HG02588 (cell line): ENCODE measurements around the gene COMMD8.
A peak's percentile ranks its signal among the peaks of the same experiment; 100 is the strongest.
"Not testable (repeated sequence)": the region's sequence is repeated elsewhere in the genome, so short reads cannot be mapped to it uniquely, and the experiment has no call there.

Source experiments
- ATAC-seq: cut with Tn5 transposase; IDR thresholded peaks from one replicate; pipeline ENCODE4 v1.9.1; 2021; ENCODE audit warnings: mild to moderate bottlenecking, moderate library complexity; ENCODE audit not compliant: unreplicated experiment

Gene COMMD8

GRCh38 chr4:47463235-47463956, at the start of gene COMMD8:
COMMD8 (minus strand) TSS chr4:47463702; CDS start chr4:47463651, 51 bp downstream.
- ATAC-seq = peak; percentile 92

GRCh38 chr4:47510506-47511143, 47.1 kb upstream of the COMMD8 start:
- peak; percentile 98 for ATAC-seq

- no peak for ATAC-seq
Measured at GRCh38 chr4:47505666-47506065, 42.2 kb upstream of the COMMD8 start.

- no peak for ATAC-seq
Measured at GRCh38 chr4:47505147-47505546, 41.6 kb upstream of the COMMD8 start.

- no peak for ATAC-seq
Measured at GRCh38 chr4:47500776-47501175, 37.3 kb upstream of the COMMD8 start.

GRCh38 chr4:47499700-47500099, 36.2 kb upstream of the COMMD8 start:
- ATAC-seq = no peak

GRCh38 chr4:47498899-47499298, 35.4 kb upstream of the COMMD8 start:
- no peak for ATAC-seq

GRCh38 chr4:47494124-47494430, 30.6 kb upstream of the COMMD8 start:
- ATAC-seq = no peak

GRCh38 chr4:47493238-47494123, 30.0 kb upstream of the COMMD8 start:
- ATAC-seq = peak; percentile 34

GRCh38 chr4:47490550-47490949, 27.0 kb upstream of the COMMD8 start:
- ATAC-seq = peak; percentile 94

GRCh38 chr4:47488706-47489105, 25.2 kb upstream of the COMMD8 start:
- ATAC-seq = no peak

- ATAC-seq = not testable (repeated sequence)
Measured at GRCh38 chr4:47486727-47487126, 23.2 kb upstream of the COMMD8 start.

- no peak for ATAC-seq
Measured at GRCh38 chr4:47486231-47486673, 22.8 kb upstream of the COMMD8 start.

- no peak for ATAC-seq
Measured at GRCh38 chr4:47485768-47486167, 22.3 kb upstream of the COMMD8 start.

GRCh38 chr4:47485047-47485692, 21.7 kb upstream of the COMMD8 start, which contains the start of gene ATP10D:
ATP10D (plus strand) TSS chr4:47485275; CDS start chr4:47512541, 27,266 bp downstream.
- peak; percentile 98 for ATAC-seq

- ATAC-seq = peak; percentile 24
Measured at GRCh38 chr4:47484168-47484567, 20.7 kb upstream of the COMMD8 start.

GRCh38 chr4:47483745-47484144, 20.2 kb upstream of the COMMD8 start:
- ATAC-seq = no peak

- no peak for ATAC-seq
Measured at GRCh38 chr4:47482326-47482725, 18.8 kb upstream of the COMMD8 start.

- ATAC-seq = no peak
Measured at GRCh38 chr4:47478804-47479203, 15.3 kb upstream of the COMMD8 start.

GRCh38 chr4:47475411-47475810, 11.9 kb upstream of the COMMD8 start:
- ATAC-seq = no peak

- ATAC-seq = no peak
Measured at GRCh38 chr4:47474799-47475198, 11.3 kb upstream of the COMMD8 start.
